ENCODE results near the gene IL23R. TPM values are rescaled to one million over a fixed set of nuclear protein-coding genes. Genes with fewer than 3 reads are reported as not detected.
"Not testable (repeated sequence)": the region's sequence is repeated elsewhere in the genome, so short reads cannot be mapped to it uniquely, and the experiment has no call there.

The IL23R gene
- not detected for total RNA-seq
- long read RNA-seq, result 0 reads

GRCh38 chr1:67166196-67166595 is at the start of gene IL23R:
Gene IL23R, plus strand, starts transcription at chr1:67166454. Its CDS starts 1,667 bp downstream, at chr1:67168121.
- DNase-seq (peak; percentile 23), ATAC-seq (peak; percentile 76 to 86)
- intact Hi-C loops (cut with DNase I), result no loop called here

GRCh38 chr1:67118191-67118590 is 48.1 kb upstream of the IL23R start:
- DNase-seq (no peak), ATAC-seq (no peak)
- intact Hi-C loops (cut with DNase I), result no loop called here

GRCh38 chr1:67118646-67119045 is 47.6 kb upstream of the IL23R start:
- intact Hi-C loops (cut with DNase I), result no loop called here
- ATAC-seq (no peak), DNase-seq (no peak)

- ATAC-seq (no peak), DNase-seq (no peak)
- intact Hi-C loops (cut with DNase I), result loop anchor here in 1 of 2 donors (5.0 kb wide), 1 partner anchor 44 kb away; no protein-coding TSS in a partner anchor
Observed at GRCh38 chr1:67120855-67121619, 45.2 kb upstream of the IL23R start.

GRCh38 chr1:67124455-67124854 is 41.8 kb upstream of the IL23R start:
- intact Hi-C loops (cut with DNase I), result loop anchor here in 1 of 2 donors (5.0 kb wide), 1 partner anchor 47 kb away; no protein-coding TSS in a partner anchor
- DNase-seq (no peak), ATAC-seq (no peak)

GRCh38 chr1:67126111-67126746 is 40.0 kb upstream of the IL23R start:
- intact Hi-C loops (cut with DNase I), result no loop called here
- DNase-seq (no peak), ATAC-seq (no peak)

GRCh38 chr1:67126974-67127373 is 39.3 kb upstream of the IL23R start:
- intact Hi-C loops (cut with DNase I), result no loop called here
- no peak for ATAC-seq
- no peak for DNase-seq

- intact Hi-C loops (cut with DNase I), result no loop called here
- no peak for ATAC-seq
- no peak for DNase-seq
Observed at GRCh38 chr1:67130673-67131072, 35.6 kb upstream of the IL23R start.

- intact Hi-C loops (cut with DNase I), result no loop called here
- ATAC-seq, result no peak
- no peak for DNase-seq
Observed at GRCh38 chr1:67133177-67133576, 33.1 kb upstream of the IL23R start.

- peak; percentile 75 to 78 for ATAC-seq
- intact Hi-C loops (cut with DNase I), result no loop called here
- DNase-seq, result peak; percentile 21
Observed at GRCh38 chr1:67134695-67135094, 31.6 kb upstream of the IL23R start, which contains the start of gene C1orf141. Gene C1orf141, minus strand, starts transcription at chr1:67134970. Its CDS starts 7,730 bp downstream, at chr1:67127240.

- ATAC-seq (peak; percentile 53 to 72), DNase-seq (no peak)
- intact Hi-C loops (cut with DNase I), result no loop called here
Observed at GRCh38 chr1:67135354-67135753, 30.9 kb upstream of the IL23R start.

- no peak for ATAC-seq
Observed at GRCh38 chr1:67137307-67137753, 28.9 kb upstream of the IL23R start.

GRCh38 chr1:67138813-67139499 is 27.3 kb upstream of the IL23R start:
- intact Hi-C loops (cut with DNase I), result no loop called here
- ATAC-seq (no peak), DNase-seq (no peak)

More at GRCh38 chr1:67137307-67137753, 28.9 kb upstream of the IL23R start:
- intact Hi-C loops (cut with DNase I), result no loop called here
- no peak for DNase-seq

- no peak for DNase-seq
- intact Hi-C loops (cut with DNase I), result loop anchor here in 1 of 2 donors (10.0 kb wide), 1 partner anchor 146 kb away; no protein-coding TSS in a partner anchor
- no peak for ATAC-seq
Observed at GRCh38 chr1:67140460-67140859, 25.8 kb upstream of the IL23R start.

- DNase-seq, ATAC-seq: not testable (repeated sequence)
- intact Hi-C loops (cut with DNase I), result loop anchor here in 1 of 2 donors (10.0 kb wide), 1 partner anchor 147 kb away; no protein-coding TSS in a partner anchor
Observed at GRCh38 chr1:67141832-67142231, 24.4 kb upstream of the IL23R start.

- DNase-seq (no peak), ATAC-seq (no peak)
- intact Hi-C loops (cut with DNase I), result loop anchor here in 1 of 2 donors (10.0 kb wide), 1 partner anchor 148 kb away; no protein-coding TSS in a partner anchor
Observed at GRCh38 chr1:67142931-67143330, 23.3 kb upstream of the IL23R start.

GRCh38 chr1:67143966-67144365 is 22.3 kb upstream of the IL23R start:
- intact Hi-C loops (cut with DNase I), result loop anchor here (2.0 to 10.0 kb wide), 2 partner anchors 149 to 379 kb away; no protein-coding TSS in a partner anchor
- ATAC-seq (no peak), DNase-seq (no peak)

- DNase-seq, result no peak
Observed at GRCh38 chr1:67144696-67145095, 21.6 kb upstream of the IL23R start.

GRCh38 chr1:67146101-67146500 is 20.2 kb upstream of the IL23R start:
- intact Hi-C loops (cut with DNase I), result loop anchor here in 1 of 2 donors (10.0 kb wide), 1 partner anchor 151 kb away; no protein-coding TSS in a partner anchor
- ATAC-seq (no peak), DNase-seq (no peak)

More at GRCh38 chr1:67144696-67145095, 21.6 kb upstream of the IL23R start:
- ATAC-seq, result no peak
- intact Hi-C loops (cut with DNase I), result loop anchor here (2.0 to 10.0 kb wide), 2 partner anchors 150 to 380 kb away; no protein-coding TSS in a partner anchor

All from left cardiac atrium (tissue), 4 donors.